Nephron progenitor cell (in vitro differentiated cells): Measurements from ENCODE around the gene FBXL20.
A peak's percentile ranks its signal among the peaks of the same experiment; 100 is the strongest.

Source experiments
- DNase-seq: peaks from one replicate; pipeline ENCODE4 v3.0.0; 2021
- H3K27ac Mint-ChIP-seq: 2 replicates; pipeline ENCODE4 v1.8.0; 2021; ENCODE audit warnings: mild to moderate bottlenecking, moderate library complexity, mixed read lengths
- H3K27me3 Mint-ChIP-seq: 2 replicates; pipeline ENCODE4 v1.8.0; 2021; ENCODE audit warnings: mild to moderate bottlenecking, low read depth, mixed read lengths; ENCODE audit not compliant: poor library complexity
- H3K36me3 Mint-ChIP-seq: 2 replicates; pipeline ENCODE4 v1.8.0; 2021; ENCODE audit warnings: low read depth, mixed read lengths
- H3K4me1 Mint-ChIP-seq: 2 replicates; pipeline ENCODE4 v1.8.0; 2021; ENCODE audit warnings: mixed read lengths
- H3K4me3 Mint-ChIP-seq: 2 replicates; pipeline ENCODE4 v1.8.0; 2021; ENCODE audit warnings: mild to moderate bottlenecking, moderate library complexity, mixed read lengths
- H3K9me3 Mint-ChIP-seq: 2 replicates; pipeline ENCODE4 v1.8.0; 2021; ENCODE audit warnings: mild to moderate bottlenecking, moderate library complexity, mixed read lengths
- CTCF ChIP-seq: fragments of 200-600 bp; sonication (generic); IDR thresholded peaks from 2 replicates; pipeline ENCODE4 v1.5.0; 2021; ENCODE audit warnings: antibody characterized with exemption

The FBXL20 gene

DNA sequence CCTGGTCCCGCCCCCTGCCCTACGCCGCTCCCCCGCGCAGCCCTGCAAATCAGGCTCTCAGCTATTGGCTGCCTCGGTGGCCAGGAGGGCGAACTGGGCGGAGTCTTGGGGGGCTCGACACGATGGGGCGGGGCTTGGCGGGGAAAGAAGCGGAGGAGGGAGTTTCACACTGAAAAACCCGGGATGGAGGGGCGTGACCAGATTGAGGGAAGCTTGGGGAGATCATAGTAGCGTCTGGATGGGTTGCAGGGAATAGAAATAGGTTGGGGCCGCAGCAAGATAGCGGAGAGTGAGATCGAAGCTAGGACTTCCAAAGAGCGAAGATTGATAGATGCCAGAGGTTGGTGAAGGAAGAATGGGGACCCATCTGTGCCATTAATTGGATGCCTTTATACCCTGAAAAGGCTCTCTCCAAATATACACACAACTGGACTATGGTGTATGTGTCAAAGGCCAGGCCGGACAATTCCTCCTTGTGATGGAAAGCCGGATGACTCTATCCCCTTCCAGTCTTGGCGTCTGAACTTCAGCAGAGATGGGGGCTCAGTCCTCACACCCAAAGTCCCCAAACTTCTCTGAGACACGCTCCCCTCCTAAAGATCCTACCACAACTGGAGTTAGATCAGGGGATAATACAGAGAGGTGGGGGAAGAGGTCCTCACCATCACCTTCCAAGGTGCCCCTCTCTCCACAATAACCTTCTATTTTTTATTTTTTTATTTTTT, 175.3 kb downstream of the FBXL20 start:
- no peak for TF ChIP-seq CTCF
- DNase-seq = peak; percentile 99
- H3K9me3 Mint-ChIP-seq = no peaks in the 10 kb centered on the region
- H3K4me1 Mint-ChIP-seq = peaks cover 66% of the 10 kb centered on the region
- H3K27ac Mint-ChIP-seq = no peak overlapping the region
- no peaks in the 10 kb centered on the region for H3K36me3 Mint-ChIP-seq
- H3K27me3 Mint-ChIP-seq = peaks cover 53% of the 10 kb centered on the region
- H3K4me3 Mint-ChIP-seq = peak overlapping the region; percentile 81

- Mint-ChIP-seq H3K27me3 (peaks cover 55% of the 10 kb centered on the region), H3K4me3 (peak within 1 kb of the TSS; percentile 88), H3K4me1 (peaks cover 59% of the 10 kb centered on the region), H3K36me3 (no peaks in the 10 kb centered on the region), H3K9me3 (no peaks in the 10 kb centered on the region), H3K27ac (no peak within 1 kb of the TSS)
- no peak for TF ChIP-seq CTCF
- no peak for DNase-seq
Observed at GRCh38 chr17:39225308-39225958, 176.0 kb downstream of the FBXL20 start, which contains the start of gene STAC2. TSS of gene STAC2 (minus strand) at chr17:39225945. CDS start at chr17:39225502, 443 bp downstream.

- Mint-ChIP-seq H3K27ac (no peak overlapping the region), H3K27me3 (peaks cover 61% of the 10 kb centered on the region), H3K4me1 (peaks cover 58% of the 10 kb centered on the region), H3K9me3 (no peaks in the 10 kb centered on the region), H3K36me3 (no peaks in the 10 kb centered on the region), H3K4me3 (peak overlapping the region; percentile 88)
- DNase-seq = peak; percentile 52
- TF ChIP-seq CTCF = no peak
Observed at GRCh38 chr17:39224778-39225307, 176.6 kb downstream of the FBXL20 start.

- Mint-ChIP-seq H3K36me3 (no peaks in the 10 kb centered on the region), H3K9me3 (no peaks in the 10 kb centered on the region), H3K4me1 (peaks cover 55% of the 10 kb centered on the region), H3K27ac (peak overlapping the region; percentile 11), H3K27me3 (peaks cover 68% of the 10 kb centered on the region), H3K4me3 (peak overlapping the region; percentile 88)
- TF ChIP-seq CTCF = no peak
- no peak for DNase-seq
Observed at GRCh38 chr17:39223907-39224777, 177.3 kb downstream of the FBXL20 start.

- H3K4me3 Mint-ChIP-seq = peak overlapping the region; percentile 88
- no peaks in the 10 kb centered on the region for H3K9me3 Mint-ChIP-seq
- peaks cover 49% of the 10 kb centered on the region for H3K4me1 Mint-ChIP-seq
- H3K27ac Mint-ChIP-seq = no peak overlapping the region
- H3K27me3 Mint-ChIP-seq = peaks cover 78% of the 10 kb centered on the region
- DNase-seq = no peak
- no peak for TF ChIP-seq CTCF
- no peaks in the 10 kb centered on the region for H3K36me3 Mint-ChIP-seq
Observed at GRCh38 chr17:39222866-39223834, 178.3 kb downstream of the FBXL20 start.
